ENCODE measurements around the gene CKS1B. TPM values are rescaled to one million over a fixed set of nuclear protein-coding genes. Genes with fewer than 3 reads are reported as not detected.

CKS1B gene
- total RNA-seq, 2 experiments from 2014 or later: 283 to 291 TPM

DNA sequence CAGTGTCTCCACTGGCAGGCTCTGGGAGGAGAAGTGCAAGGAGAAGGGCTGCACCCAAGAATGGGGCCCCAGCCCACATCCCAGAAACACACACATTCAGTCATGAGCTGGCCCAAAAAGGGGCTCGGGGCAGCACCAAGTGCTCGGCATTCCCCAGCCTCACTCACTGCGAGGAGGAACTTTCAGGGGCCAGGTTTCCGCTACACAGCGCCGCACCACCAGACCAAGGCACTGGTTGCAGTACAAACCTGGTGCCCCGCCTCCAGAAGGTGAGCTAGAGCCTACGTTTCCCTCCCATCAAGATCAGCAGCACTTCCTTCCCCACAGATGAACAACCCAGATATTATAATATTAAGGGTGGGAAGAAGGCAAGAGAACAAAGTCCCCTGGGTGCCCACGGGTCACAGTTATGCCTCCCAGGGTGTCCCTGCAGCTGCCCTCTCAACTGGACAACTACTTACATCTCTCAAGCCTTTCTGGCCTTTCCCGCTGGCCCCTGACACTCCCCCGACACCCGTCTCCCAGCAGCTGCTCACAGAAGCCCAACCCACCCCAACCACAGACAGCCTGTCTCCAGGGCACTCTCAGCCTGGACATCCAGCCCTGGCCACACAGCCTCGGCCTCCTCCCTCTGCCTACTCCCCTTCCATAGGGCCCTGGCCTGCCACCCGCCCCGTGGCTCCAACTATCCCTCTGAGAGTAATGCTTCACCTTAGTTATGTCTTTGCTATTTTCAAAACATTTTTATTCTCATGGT, 22.4 kb upstream of the CKS1B start:
- Mint-ChIP-seq H3K4me3 (peak overlapping the region; percentile 78), H3K9me3 (no peaks in the 10 kb centered on the region), H3K27ac (peak overlapping the region; percentile 96), H3K4me1 (ENCODE audit: low read depth) (peaks cover 72% of the 10 kb centered on the region), H3K36me3 (ENCODE audit: low read depth) (peaks cover 12% of the 10 kb centered on the region), H3K27me3 (ENCODE audit: low read depth) (no peaks in the 10 kb centered on the region)
- intact Hi-C loops (cut with micrococcal nuclease): loop anchor here (1.0 kb wide), 1 partner anchor 9 kb away; the partner anchor contains the start of gene PYGO2
- CTCF ChIA-PET: interaction anchor here (0.5 to 1.9 kb wide), 6 partner anchors 10 to 228 kb away, joined by 3 to 5 read pairs (median 4); partner anchors contain the start of genes PMVK and PYGO2
- peak; percentile 96 for DNase-seq

- DNase-seq: no peak
Observed at GRCh38 chr1:154952664-154953063, 21.8 kb upstream of the CKS1B start.

GRCh38 chr1:154953611-154954038, 20.9 kb upstream of the CKS1B start:
- peaks cover 13% of the 10 kb centered on the region for H3K36me3 Mint-ChIP-seq (ENCODE audit: low read depth)
- H3K4me1 Mint-ChIP-seq (ENCODE audit: low read depth): peaks cover 79% of the 10 kb centered on the region
- H3K9me3 Mint-ChIP-seq: no peaks in the 10 kb centered on the region
- intact Hi-C loops (cut with micrococcal nuclease): no loop called here
- peak overlapping the region; percentile 91 for H3K4me3 Mint-ChIP-seq
- CTCF ChIA-PET: interaction anchor here (1.9 kb wide), 1 partner anchor 8 kb away, joined by 4 read pairs; the partner anchor contains the start of gene PYGO2
- no peak for DNase-seq
- H3K27me3 Mint-ChIP-seq (ENCODE audit: low read depth): no peaks in the 10 kb centered on the region
- peak overlapping the region; percentile 96 for H3K27ac Mint-ChIP-seq

More at GRCh38 chr1:154952664-154953063, 21.8 kb upstream of the CKS1B start:
- Mint-ChIP-seq H3K27me3 (ENCODE audit: low read depth) (no peaks in the 10 kb centered on the region), H3K9me3 (no peaks in the 10 kb centered on the region), H3K4me3 (peak overlapping the region; percentile 78), H3K27ac (peak overlapping the region; percentile 96), H3K36me3 (ENCODE audit: low read depth) (peaks cover 12% of the 10 kb centered on the region), H3K4me1 (ENCODE audit: low read depth) (peaks cover 77% of the 10 kb centered on the region)
- intact Hi-C loops (cut with micrococcal nuclease): loop anchor here (1.0 kb wide), 1 partner anchor 9 kb away; the partner anchor contains the start of gene PYGO2
- CTCF ChIA-PET: interaction anchor here (1.5 to 1.9 kb wide), 3 partner anchors 9 to 16 kb away, joined by 4 to 5 read pairs (median 4); partner anchors contain the start of genes PMVK and PYGO2

GRCh38 chr1:154954541-154954940, 19.9 kb upstream of the CKS1B start:
- Mint-ChIP-seq H3K4me1 (ENCODE audit: low read depth) (peaks cover 73% of the 10 kb centered on the region), H3K27ac (peak overlapping the region; percentile 96), H3K4me3 (peak overlapping the region; percentile 91), H3K36me3 (ENCODE audit: low read depth) (peaks cover 11% of the 10 kb centered on the region), H3K9me3 (no peaks in the 10 kb centered on the region), H3K27me3 (ENCODE audit: low read depth) (no peaks in the 10 kb centered on the region)
- DNase-seq: no peak
- intact Hi-C loops (cut with micrococcal nuclease): no loop called here
- CTCF ChIA-PET: interaction anchor here (1.0 to 2.6 kb wide), 4 partner anchors 16 to 107 kb away, joined by 3 to 9 read pairs (median 4); partner anchors contain the start of genes ADAM15, FLAD1 and SHC1

DNA sequence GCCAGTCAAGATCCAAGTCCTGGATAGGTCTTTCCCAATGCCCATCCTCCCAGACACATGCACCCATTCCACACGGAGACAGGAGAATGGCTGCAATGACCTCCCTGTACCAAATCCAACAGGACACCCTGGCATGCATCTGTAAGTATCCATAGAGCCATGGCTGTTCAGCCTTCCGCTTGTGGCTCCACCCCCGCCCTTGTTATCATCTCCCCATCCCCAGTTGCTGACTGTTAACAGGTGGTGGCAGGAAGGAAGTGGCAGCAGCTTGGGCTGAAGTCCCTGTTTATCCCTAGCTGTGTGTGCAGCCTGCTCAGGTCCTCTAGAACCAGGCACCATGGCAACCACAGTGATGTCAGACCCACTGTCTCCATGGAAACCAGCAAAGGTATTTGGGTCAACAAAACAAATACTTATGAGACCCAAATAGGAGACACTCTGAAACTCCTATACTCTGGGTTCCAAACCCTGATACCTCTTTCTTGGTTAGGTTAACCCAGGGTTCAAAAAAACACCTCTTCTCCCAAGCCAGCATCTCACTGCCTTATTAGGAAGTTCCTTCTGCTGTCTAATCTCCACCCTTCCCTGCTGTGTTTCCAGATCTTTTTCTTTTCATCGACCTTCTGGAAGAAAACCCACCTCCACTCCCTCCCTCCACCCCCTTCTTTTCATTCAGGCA, 19.3 kb upstream of the CKS1B start:
- CTCF ChIA-PET: interaction anchor here (0.7 to 2.6 kb wide), 14 partner anchors 10 to 109 kb away, joined by 3 to 9 read pairs (median 4); partner anchors contain the start of genes ADAM15, FLAD1 and SHC1
- intact Hi-C loops (cut with micrococcal nuclease): loop anchor here (1.0 kb wide), 7 partner anchors 19 to 289 kb away; partner anchors contain the start of genes ADAM15, CKS1B, FLAD1 and PMVK
- Mint-ChIP-seq H3K27ac (peak overlapping the region; percentile 96), H3K4me1 (ENCODE audit: low read depth) (peaks cover 76% of the 10 kb centered on the region), H3K4me3 (peak overlapping the region; percentile 91), H3K9me3 (no peaks in the 10 kb centered on the region), H3K36me3 (ENCODE audit: low read depth) (peaks cover 11% of the 10 kb centered on the region), H3K27me3 (ENCODE audit: low read depth) (no peaks in the 10 kb centered on the region)
- DNase-seq: peak; percentile 95

- Mint-ChIP-seq H3K9me3 (no peaks in the 10 kb centered on the region), H3K4me1 (ENCODE audit: low read depth) (peaks cover 74% of the 10 kb centered on the region), H3K4me3 (peak within 1 kb of the TSS; percentile 91), H3K27ac (peak within 1 kb of the TSS; percentile 96), H3K27me3 (ENCODE audit: low read depth) (no peaks in the 10 kb centered on the region), H3K36me3 (ENCODE audit: low read depth) (peaks cover 10% of the 10 kb centered on the region)
- CTCF ChIA-PET: interaction anchor here (0.7 to 2.6 kb wide), 12 partner anchors 9 to 108 kb away, joined by 3 to 9 read pairs (median 3); partner anchors contain the start of genes FLAD1 and SHC1
- DNase-seq: peak; percentile 88
- intact Hi-C loops (cut with micrococcal nuclease): loop anchor here (1.0 kb wide), 7 partner anchors 18 to 288 kb away; partner anchors contain the start of genes ADAM15, CKS1B, FLAD1 and PMVK
Observed at GRCh38 chr1:154955718-154956543, 18.6 kb upstream of the CKS1B start, which contains the start of gene PBXIP1. Gene PBXIP1 (minus strand): TSS chr1:154956099. CDS start chr1:154953721, 2,378 bp downstream.

DNA sequence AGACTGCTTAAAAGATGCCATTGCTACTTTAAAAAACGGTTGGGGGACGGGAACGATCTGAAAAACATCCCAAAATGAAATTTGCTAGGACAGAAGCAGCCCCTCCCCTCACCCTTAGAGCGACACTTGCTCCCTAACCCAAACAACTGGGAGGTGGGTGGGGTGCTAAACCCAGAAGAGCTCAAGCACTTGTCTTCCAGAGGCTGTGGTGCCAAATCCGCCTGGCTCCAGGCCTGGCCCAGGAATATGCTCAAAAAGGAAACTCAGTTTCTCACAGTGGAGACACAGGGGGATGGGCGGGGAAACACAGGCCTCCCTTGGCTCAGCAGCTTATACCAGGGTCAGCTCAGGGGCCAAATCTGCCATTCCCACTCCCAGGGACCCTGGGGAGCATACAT, 17.9 kb upstream of the CKS1B start:
- CTCF ChIA-PET: interaction anchor here (0.5 to 2.6 kb wide), 6 partner anchors 14 to 63 kb away, joined by 3 to 9 read pairs (median 5); partner anchors contain the start of gene SHC1
- Mint-ChIP-seq H3K27ac (peak overlapping the region; percentile 96), H3K4me3 (peak overlapping the region; percentile 91), H3K27me3 (ENCODE audit: low read depth) (no peaks in the 10 kb centered on the region), H3K36me3 (ENCODE audit: low read depth) (peaks cover 11% of the 10 kb centered on the region), H3K4me1 (ENCODE audit: low read depth) (peaks cover 68% of the 10 kb centered on the region), H3K9me3 (no peaks in the 10 kb centered on the region)
- no peak for DNase-seq
- intact Hi-C loops (cut with micrococcal nuclease): no loop called here

DNA sequence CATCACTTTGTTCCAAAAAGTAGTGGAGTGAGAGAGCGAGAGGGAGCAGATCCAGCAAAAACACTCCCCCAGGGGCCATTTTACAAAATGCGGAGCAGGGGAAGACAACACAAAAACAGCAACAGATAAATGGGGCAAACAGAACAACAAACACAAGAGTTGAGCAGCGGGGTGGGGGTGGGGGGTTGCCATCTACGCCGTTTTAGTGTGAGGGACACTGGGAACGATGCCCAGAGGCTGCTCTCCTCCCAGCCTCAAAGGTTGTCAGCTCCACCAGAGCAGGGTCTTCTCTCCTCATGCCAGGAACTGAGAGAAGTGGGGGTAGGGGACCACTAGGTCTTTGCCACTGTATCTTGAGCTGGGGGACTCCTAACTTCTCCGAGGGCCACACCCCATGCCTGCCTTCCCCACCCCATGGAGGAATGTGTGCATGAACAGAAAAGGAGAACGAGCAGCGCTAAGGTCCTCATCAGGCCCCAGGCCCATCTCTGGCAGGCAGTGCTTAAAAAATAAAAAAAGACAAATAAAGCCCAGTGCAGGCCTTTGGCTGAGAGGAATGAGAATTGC, 17.3 kb upstream of the CKS1B start:
- intact Hi-C loops (cut with micrococcal nuclease): no loop called here
- DNase-seq: no peak

DNA sequence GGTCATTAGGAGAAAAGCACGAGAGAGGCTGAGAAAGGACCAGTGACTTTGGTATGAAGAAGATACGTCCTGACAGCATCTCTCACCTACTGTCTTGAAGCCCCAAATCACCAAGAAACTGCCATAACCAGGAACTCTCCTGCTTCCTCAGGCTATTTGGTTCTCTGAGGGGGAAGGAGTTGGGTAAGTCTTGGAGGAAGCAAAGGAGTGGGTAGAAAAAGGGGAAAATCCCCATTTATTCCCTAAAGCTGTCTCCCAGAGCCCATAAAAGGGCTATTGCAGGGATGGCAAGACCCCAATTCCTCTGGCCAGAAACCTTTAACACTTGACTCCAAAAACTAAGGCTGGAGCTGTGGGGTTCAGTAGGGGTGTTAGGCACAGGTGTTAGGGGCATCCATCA, 16.4 kb upstream of the CKS1B start:
- Mint-ChIP-seq H3K27me3 (ENCODE audit: low read depth) (no peaks in the 10 kb centered on the region), H3K9me3 (no peaks in the 10 kb centered on the region), H3K27ac (peak overlapping the region; percentile 24), H3K4me3 (no peak overlapping the region), H3K4me1 (ENCODE audit: low read depth) (peaks cover 62% of the 10 kb centered on the region), H3K36me3 (ENCODE audit: low read depth) (peaks cover 13% of the 10 kb centered on the region)
- CTCF ChIA-PET: no interaction called here
- DNase-seq: no peak
- intact Hi-C loops (cut with micrococcal nuclease): no loop called here

More for the DNA sequence above, 17.3 kb upstream of the CKS1B start:
- H3K9me3 Mint-ChIP-seq: no peaks in the 10 kb centered on the region
- peak overlapping the region; percentile 96 for H3K27ac Mint-ChIP-seq
- peaks cover 13% of the 10 kb centered on the region for H3K36me3 Mint-ChIP-seq (ENCODE audit: low read depth)
- H3K27me3 Mint-ChIP-seq (ENCODE audit: low read depth): no peaks in the 10 kb centered on the region
- H3K4me3 Mint-ChIP-seq: peak overlapping the region; percentile 18
- peaks cover 63% of the 10 kb centered on the region for H3K4me1 Mint-ChIP-seq (ENCODE audit: low read depth)
- CTCF ChIA-PET: interaction anchor here (0.5 to 2.6 kb wide), 2 partner anchors 13 to 32 kb away, joined by 3 to 9 read pairs; partner anchors contain the start of gene SHC1

GRCh38 chr1:154958681-154959425, 15.6 kb upstream of the CKS1B start:
- Mint-ChIP-seq H3K9me3 (no peaks in the 10 kb centered on the region), H3K36me3 (ENCODE audit: low read depth) (peaks cover 17% of the 10 kb centered on the region), H3K4me1 (ENCODE audit: low read depth) (peaks cover 60% of the 10 kb centered on the region), H3K27ac (peak overlapping the region; percentile 50), H3K4me3 (no peak overlapping the region), H3K27me3 (ENCODE audit: low read depth) (no peaks in the 10 kb centered on the region)
- intact Hi-C loops (cut with micrococcal nuclease): no loop called here
- no peak for DNase-seq
- CTCF ChIA-PET: interaction anchor here (3.6 kb wide), 1 partner anchor 40 kb away, joined by 17 read pairs; no protein-coding TSS in a partner anchor
